ENCODE data around the gene OPRL1.

Gene OPRL1

DNA sequence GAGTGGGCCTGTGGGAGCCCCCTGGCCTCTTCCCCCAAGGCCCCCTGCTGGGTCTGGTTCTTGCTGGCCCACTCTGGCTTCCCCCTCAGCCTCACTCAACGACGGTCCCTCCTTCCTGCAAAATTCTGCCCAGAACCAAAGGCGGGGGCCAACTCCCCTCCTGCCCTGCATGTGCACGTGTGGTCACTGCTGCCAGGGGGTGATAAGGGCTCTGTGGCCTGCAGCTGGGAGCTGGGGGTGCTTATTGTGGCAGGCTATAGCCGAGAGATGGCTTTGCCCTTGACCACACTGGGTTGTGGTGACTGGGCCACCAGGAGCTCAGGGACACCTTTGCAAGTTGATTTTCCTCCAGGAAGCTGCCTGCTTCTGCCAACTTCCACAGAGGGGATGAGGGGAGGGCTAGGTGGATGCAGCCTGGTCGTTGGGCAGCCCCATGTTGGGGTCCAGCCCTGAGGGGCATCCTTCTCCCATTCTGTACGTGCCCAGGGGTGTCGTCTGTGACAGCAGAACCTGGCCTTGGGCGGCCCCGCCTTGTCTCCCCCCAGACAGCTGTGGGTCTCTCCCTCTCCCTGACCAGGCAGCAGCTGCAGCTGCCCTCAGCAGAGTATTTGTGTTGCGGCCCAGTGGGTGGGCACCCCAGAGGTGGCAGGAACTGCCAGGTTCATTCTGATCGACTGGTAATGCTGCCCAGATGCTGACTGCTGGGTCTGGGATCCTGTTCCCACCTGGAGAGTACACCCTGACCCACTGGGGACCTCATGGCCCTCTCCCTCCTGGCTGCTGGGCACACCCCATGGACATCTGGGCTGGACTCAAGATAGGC, 11.3 kb upstream of the OPRL1 start:
- Mint-ChIP-seq H3K4me3 (no peak overlapping the region), H3K27ac (no peak overlapping the region), H3K9me3 (no peaks in the 10 kb centered on the region), H3K27me3 (ENCODE audit: low read depth, poor library complexity) (no peaks in the 10 kb centered on the region), H3K36me3 (ENCODE audit: low read depth) (no peaks in the 10 kb centered on the region), H3K4me1 (peaks cover 25% of the 10 kb centered on the region)
- no peak for DNase-seq
- TF ChIP-seq, protein P1, sequence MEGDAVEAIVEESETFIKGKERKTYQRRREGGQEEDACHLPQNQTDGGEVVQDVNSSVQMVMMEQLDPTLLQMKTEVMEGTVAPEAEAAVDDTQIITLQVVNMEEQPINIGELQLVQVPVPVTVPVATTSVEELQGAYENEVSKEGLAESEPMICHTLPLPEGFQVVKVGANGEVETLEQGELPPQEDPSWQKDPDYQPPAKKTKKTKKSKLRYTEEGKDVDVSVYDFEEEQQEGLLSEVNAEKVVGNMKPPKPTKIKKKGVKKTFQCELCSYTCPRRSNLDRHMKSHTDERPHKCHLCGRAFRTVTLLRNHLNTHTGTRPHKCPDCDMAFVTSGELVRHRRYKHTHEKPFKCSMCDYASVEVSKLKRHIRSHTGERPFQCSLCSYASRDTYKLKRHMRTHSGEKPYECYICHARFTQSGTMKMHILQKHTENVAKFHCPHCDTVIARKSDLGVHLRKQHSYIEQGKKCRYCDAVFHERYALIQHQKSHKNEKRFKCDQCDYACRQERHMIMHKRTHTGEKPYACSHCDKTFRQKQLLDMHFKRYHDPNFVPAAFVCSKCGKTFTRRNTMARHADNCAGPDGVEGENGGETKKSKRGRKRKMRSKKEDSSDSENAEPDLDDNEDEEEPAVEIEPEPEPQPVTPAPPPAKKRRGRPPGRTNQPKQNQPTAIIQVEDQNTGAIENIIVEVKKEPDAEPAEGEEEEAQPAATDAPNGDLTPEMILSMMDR (IDR thresholded peaks at IDR 0.05) = no peak

DNA sequence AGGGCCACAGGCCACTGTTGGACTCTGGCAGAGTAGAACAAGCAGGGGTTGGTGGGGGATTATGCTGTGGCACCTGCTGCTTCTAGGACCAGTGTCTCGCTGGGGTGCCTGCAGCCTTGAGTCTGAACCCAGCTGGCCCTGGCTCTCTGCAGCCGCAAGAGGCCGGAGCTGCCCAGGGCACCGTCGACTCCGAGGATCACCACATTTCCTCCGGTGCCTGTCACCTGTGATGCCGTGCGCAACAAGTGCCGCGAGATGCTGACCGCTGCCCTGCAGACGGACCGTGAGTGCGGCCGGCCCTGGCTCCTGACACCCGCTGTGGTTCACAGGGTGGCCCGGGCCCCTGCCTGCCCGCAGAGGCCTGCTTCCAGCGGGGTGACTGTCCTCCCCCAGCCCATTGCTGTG, 10.7 kb upstream of the OPRL1 start:
- no peak overlapping the region for H3K4me3 Mint-ChIP-seq
- no peaks in the 10 kb centered on the region for H3K36me3 Mint-ChIP-seq (ENCODE audit: low read depth)
- H3K4me1 Mint-ChIP-seq = peaks cover 19% of the 10 kb centered on the region
- DNase-seq = no peak
- no peaks in the 10 kb centered on the region for H3K9me3 Mint-ChIP-seq
- TF ChIP-seq, protein P1 (IDR thresholded peaks at IDR 0.05) = no peak
- no peak overlapping the region for H3K27ac Mint-ChIP-seq
- H3K27me3 Mint-ChIP-seq (ENCODE audit: low read depth, poor library complexity) = no peaks in the 10 kb centered on the region

DNA sequence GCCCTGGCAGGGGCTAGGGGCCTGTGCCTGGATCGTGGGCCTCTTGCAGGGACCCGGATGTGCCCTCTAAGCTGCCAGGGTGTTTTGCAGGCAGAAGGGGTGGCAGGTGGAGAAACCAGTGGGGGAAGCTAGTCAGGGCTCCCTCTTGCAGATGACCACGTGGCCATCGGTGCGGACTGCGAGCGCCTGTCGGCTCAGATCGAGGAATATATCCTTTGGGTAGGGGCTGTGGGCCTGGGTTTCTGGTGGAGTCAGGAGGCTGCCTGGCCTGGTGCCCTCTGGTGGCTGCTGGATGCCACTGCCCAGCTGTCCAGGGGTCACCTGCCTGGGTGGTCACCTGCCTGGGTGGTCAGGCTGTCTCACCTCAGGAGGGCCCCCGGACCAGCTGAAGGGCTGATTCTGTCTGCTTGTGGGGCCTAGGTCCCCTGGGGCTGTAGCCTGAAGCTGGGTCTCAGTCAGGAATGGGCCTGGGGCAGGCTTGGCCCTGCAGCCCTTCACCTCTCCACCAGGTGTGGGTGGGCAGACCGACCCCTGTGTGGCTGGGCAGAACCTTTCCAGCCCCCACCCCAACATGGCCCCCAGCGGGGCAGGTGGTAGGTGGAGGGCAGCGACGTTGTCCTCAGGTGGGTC, 10.2 kb upstream of the OPRL1 start:
- Mint-ChIP-seq H3K36me3 (ENCODE audit: low read depth) (no peaks in the 10 kb centered on the region), H3K4me1 (peaks cover 14% of the 10 kb centered on the region), H3K27me3 (ENCODE audit: low read depth, poor library complexity) (no peaks in the 10 kb centered on the region), H3K4me3 (no peak overlapping the region), H3K27ac (no peak overlapping the region), H3K9me3 (no peaks in the 10 kb centered on the region)
- TF ChIP-seq, protein P1 (IDR thresholded peaks at IDR 0.05) = peak; percentile 87
- DNase-seq = peak; percentile 87

DNA sequence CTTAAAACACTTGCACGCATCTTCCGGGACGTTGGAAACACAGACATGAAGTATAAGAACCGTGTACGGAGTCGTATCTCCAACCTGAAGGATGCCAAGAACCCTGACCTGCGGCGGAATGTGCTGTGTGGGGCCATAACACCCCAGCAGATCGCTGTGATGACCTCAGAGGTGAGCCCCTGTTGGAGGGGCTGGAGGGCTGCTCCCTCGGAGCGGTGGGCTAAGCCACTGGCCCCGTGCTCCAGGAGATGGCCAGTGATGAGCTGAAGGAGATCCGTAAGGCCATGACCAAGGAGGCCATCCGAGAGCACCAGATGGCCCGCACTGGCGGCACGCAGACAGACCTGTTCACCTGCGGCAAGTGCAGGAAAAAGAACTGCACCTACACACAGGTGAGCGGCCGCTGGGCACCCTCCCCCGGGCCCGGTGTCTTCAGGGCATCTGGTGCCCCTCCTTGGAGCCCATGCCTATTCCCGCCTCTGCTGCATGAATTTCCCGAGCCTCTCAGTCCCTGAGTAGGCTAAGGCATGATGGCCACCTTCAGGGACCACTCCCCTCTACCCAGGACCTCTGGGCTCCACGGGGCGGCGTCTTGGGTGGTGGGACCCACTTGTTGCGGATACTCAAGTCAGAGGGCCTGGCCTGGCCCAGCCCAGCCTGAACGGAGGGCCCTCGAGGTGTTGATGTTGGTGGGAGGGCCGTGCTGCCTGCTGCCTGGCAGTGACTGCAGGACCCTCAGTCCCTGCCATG, 9.5 kb upstream of the OPRL1 start:
- TF ChIP-seq, protein P1 (IDR thresholded peaks at IDR 0.05) = no peak
- Mint-ChIP-seq H3K27me3 (ENCODE audit: low read depth, poor library complexity) (no peaks in the 10 kb centered on the region), H3K36me3 (ENCODE audit: low read depth) (no peaks in the 10 kb centered on the region)

DNA sequence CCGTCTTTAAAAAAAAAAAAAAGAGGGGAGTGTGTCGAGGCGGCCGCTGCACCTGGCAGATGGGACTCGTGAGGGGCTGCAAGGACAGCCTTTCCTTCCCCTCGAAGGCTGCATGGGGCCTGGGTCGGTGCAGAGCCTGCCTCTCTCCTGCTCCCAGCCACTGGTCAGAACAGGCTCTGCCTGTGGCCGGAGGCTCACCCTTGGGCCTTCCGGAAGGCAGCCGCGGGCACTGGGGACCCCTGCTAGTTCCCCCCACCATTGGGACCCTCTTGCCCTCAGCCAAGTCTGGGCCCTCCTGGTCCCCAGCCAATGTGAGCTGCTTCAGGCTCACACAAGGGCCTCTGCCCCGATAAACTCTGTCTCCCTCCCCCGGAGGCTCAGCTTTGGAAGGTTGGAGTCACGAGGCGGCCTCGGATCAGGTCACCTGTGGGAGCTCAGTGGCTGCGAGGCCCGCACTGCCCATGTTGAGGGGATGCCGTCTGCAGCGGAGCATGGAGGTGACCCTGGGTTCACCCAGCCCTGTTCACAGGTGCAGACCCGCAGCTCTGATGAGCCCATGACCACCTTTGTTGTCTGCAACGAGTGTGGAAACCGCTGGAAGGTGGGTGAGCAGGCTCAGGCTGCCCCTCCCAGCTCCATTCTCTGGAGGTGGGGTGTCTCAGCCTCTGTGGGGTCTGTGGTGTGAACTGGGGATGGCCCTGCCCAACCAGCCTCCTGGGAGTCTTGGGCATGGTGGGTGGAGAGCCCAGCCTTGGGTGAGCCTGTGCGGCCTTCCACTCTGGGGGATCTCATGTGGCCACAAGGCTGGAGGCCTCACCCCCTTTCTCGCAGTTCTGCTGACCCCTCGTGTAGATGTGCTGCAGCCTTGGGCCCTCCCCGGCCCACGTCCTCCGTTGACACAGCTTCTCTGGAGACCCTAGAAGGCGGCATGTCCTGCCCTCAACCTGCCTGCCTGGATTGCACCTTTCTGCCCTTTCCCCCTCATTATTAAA, 8.2 kb upstream of the OPRL1 start:
- H3K36me3 Mint-ChIP-seq (ENCODE audit: low read depth) = no peaks in the 10 kb centered on the region
- DNase-seq = no peak
- TF ChIP-seq, protein P1 (IDR thresholded peaks at IDR 0.05) = no peak
- no peaks in the 10 kb centered on the region for H3K9me3 Mint-ChIP-seq
- H3K4me3 Mint-ChIP-seq = no peak overlapping the region
- no peaks in the 10 kb centered on the region for H3K27me3 Mint-ChIP-seq (ENCODE audit: low read depth, poor library complexity)
- H3K4me1 Mint-ChIP-seq = no peaks in the 10 kb centered on the region
- H3K27ac Mint-ChIP-seq = no peak overlapping the region

More for the DNA sequence above, 9.5 kb upstream of the OPRL1 start:
- Mint-ChIP-seq H3K4me3 (no peak overlapping the region), H3K9me3 (no peaks in the 10 kb centered on the region), H3K27ac (no peak overlapping the region), H3K4me1 (peaks cover 7% of the 10 kb centered on the region)
- no peak for DNase-seq
